Activated CD4-positive, alpha-beta T cell treated with anti-CD3 and anti-CD28 coated beads, Interleukin-2, amount 50 U/mL, for 24 hours (primary cell): Measurements from ENCODE around the gene LFNG.
A peak's percentile ranks its signal among the peaks of the same experiment; 100 is the strongest.

Experiments
- DNase-seq, 2 donors: peaks; one replicate each; pipeline ENCODE4 v3.0.0-alpha.2; 2020; ENCODE audit warnings: low read depth in 1 of 2, low spot score in 1 of 2

The LFNG gene

GRCh38 chr7:2517026-2517425 lies 2.5 kb upstream of the LFNG start:
- no peak for DNase-seq

- DNase-seq, result no peak
These were observed 1.7 kb upstream of the LFNG start for GRCh38 chr7:2517678-2518507.

GRCh38 chr7:2518737-2519118 lies 846 bp upstream of the LFNG start:
- no peak for DNase-seq

- DNase-seq, result no peak
These were observed 672 bp downstream of the LFNG start for GRCh38 chr7:2520131-2520760.

GRCh38 chr7:2520761-2521290 lies 1.3 kb downstream of the LFNG start:
- DNase-seq, result no peak

GRCh38 chr7:2521341-2521745 lies 1.8 kb downstream of the LFNG start:
- no peak for DNase-seq

GRCh38 chr7:2521952-2522591 lies 2.5 kb downstream of the LFNG start:
- DNase-seq, result peak in 1 of 2 donors; percentile 35

GRCh38 chr7:2522780-2523433 lies 3.3 kb downstream of the LFNG start:
- DNase-seq, result no peak

GRCh38 chr7:2523461-2523936 lies 3.9 kb downstream of the LFNG start:
- no peak for DNase-seq

- DNase-seq, result no peak
These were observed 4.6 kb downstream of the LFNG start for GRCh38 chr7:2523941-2524807.

GRCh38 chr7:2524808-2525657 lies 5.5 kb downstream of the LFNG start:
- DNase-seq, result no peak

- no peak for DNase-seq
These were observed 6.4 kb downstream of the LFNG start for GRCh38 chr7:2525658-2526630.

- no peak for DNase-seq
These were observed 7.3 kb downstream of the LFNG start for GRCh38 chr7:2526659-2527504.

GRCh38 chr7:2527505-2528467 lies 8.2 kb downstream of the LFNG start:
- no peak for DNase-seq

- DNase-seq, result no peak
These were observed 9.0 kb downstream of the LFNG start for GRCh38 chr7:2528481-2529095.
